Erythroblast (primary cell): ENCODE results near the gene SEMA3F.

Source experiments
- GATA1 ChIP-seq: IDR thresholded peaks from 2 replicates; pipeline ENCODE4 v1.6.1; 2011; ENCODE audit warnings: low read depth, mild to moderate bottlenecking, control low read depth, low read length, moderate library complexity
- POLR2A ChIP-seq: IDR thresholded peaks from 2 replicates; pipeline ENCODE4 v1.6.1; 2011; ENCODE audit warnings: mild to moderate bottlenecking, low read length

DNA sequence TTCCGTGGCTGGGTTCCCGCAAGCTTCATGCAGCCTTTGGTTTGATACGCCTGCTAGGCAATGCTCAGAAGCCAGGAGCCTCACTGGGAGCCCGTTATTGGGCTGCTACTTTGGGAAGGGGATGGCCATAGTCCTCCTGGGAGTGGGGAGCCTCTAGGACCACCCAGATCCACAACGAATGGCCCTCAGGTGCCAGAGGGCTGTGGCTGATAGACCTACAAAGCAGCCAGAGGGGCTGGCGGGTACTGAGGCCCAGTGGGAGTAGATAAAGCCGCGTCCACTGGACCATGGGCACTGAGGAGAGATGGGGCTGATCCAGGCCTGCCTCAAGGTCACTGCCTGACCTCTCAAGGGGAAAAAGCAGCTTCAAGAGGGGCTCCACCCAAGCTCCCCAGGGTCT is 37.0 kb downstream of the SEMA3F start:
- TF ChIP-seq POLR2A (no peak), GATA1 (no peak)
